HFFc6 (cell line): ENCODE measurements around the gene ME1. TPM values are rescaled to one million over a fixed set of nuclear protein-coding genes. Genes with fewer than 3 reads are reported as not detected.
"Not testable (repeated sequence)": the region's sequence is repeated elsewhere in the genome, so short reads cannot be mapped to it uniquely, and the experiment has no call there.

Experiments
- DNase-seq: peaks from one replicate; pipeline ENCODE4 v3.0.0-alpha.2; 2018
- H3K27ac Mint-ChIP-seq: 2 replicates; pipeline ENCODE4 v1.8.0; 2020; ENCODE audit warnings: mild to moderate bottlenecking, mixed read lengths
- H3K27me3 Mint-ChIP-seq: 2 replicates; pipeline ENCODE4 v1.8.0; 2021; ENCODE audit warnings: mild to moderate bottlenecking, moderate library complexity, mixed read lengths; ENCODE audit not compliant: insufficient read depth
- H3K36me3 Mint-ChIP-seq: 2 replicates; pipeline ENCODE4 v1.8.0; 2021; ENCODE audit warnings: low read depth, mixed read lengths
- H3K4me1 Mint-ChIP-seq: 2 replicates; pipeline ENCODE4 v1.8.0; 2020; ENCODE audit warnings: low read depth, mixed read lengths
- H3K4me3 Mint-ChIP-seq: 2 replicates; pipeline ENCODE4 v1.8.0; 2020; ENCODE audit warnings: mild to moderate bottlenecking, moderate library complexity, mixed read lengths
- H3K9me3 Mint-ChIP-seq: 2 replicates; pipeline ENCODE4 v1.8.0; 2020; ENCODE audit warnings: mild to moderate bottlenecking, mixed read lengths
- total RNA-seq, 6 experiments: library from RNA; stranded (reverse); fragmentation: NEBNext Ultra II Directional; extraction: Animal tissue kit (Norgen Biotek cat#: 25700); gene quantifications; 2 replicates in 1 of 6; 3 replicates in 5 of 6; pipeline ENCODE4 v1.2.3, GENCODE V29; 2021
- TF ChIP-seq, protein P1 (sequence below): fragments of 200-600 bp; sonication (generic); IDR thresholded peaks from 2 replicates; pipeline ENCODE4 v1.5.0; 2021; ENCODE audit warnings: antibody characterized with exemption, mild to moderate bottlenecking

Gene ME1
- total RNA-seq, 6 experiments from 2014 or later: 24.2 to 37.1 (median 32.6) TPM

DNA sequence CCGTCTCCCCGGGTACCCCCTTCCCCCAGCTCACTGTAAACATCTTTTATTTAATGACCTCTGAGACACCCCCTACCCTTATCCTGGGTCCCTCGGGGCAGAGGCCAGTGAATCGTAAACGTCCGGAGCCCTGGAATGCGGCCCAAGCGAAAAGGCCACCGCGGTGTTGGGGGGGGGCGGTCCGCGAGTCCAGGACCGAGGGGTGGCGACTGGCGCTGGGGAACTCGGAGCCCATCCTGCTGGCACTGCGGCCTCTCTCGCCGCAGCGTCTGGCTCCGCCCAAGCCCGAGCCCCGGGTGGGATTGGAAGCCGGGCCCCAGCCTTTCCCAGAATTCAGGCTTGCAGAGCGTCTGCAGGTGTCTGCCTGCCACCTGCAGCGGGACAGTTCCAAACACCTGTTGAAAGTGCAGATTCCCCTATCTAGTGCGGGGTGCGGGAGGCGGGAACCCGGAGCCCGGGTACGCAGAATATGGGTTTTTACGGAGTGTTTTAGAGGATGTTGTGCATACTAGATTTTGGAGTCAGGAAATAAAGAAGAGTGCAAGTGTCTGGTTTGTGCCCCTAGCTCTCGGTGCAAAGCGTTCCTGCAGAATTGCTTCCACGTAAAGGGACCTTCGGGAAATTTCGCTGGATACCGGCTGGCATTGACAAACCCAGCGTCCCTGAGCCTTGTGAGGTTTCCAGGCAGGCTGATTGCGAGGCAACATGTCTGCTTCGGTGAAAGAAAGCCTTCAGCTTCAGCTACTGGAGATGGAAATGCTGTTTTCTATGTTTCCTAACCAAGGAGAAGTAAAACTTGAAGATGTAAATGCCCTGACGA is 236.9 kb downstream of the ME1 start:
- peaks cover 41% of the 10 kb centered on the region for H3K36me3 Mint-ChIP-seq
- no peak for DNase-seq
- H3K27ac Mint-ChIP-seq: peak overlapping the region; percentile 43; the same call in 1 of the 2 replicates
- TF ChIP-seq, protein P1, sequence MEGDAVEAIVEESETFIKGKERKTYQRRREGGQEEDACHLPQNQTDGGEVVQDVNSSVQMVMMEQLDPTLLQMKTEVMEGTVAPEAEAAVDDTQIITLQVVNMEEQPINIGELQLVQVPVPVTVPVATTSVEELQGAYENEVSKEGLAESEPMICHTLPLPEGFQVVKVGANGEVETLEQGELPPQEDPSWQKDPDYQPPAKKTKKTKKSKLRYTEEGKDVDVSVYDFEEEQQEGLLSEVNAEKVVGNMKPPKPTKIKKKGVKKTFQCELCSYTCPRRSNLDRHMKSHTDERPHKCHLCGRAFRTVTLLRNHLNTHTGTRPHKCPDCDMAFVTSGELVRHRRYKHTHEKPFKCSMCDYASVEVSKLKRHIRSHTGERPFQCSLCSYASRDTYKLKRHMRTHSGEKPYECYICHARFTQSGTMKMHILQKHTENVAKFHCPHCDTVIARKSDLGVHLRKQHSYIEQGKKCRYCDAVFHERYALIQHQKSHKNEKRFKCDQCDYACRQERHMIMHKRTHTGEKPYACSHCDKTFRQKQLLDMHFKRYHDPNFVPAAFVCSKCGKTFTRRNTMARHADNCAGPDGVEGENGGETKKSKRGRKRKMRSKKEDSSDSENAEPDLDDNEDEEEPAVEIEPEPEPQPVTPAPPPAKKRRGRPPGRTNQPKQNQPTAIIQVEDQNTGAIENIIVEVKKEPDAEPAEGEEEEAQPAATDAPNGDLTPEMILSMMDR: no peak
- peaks cover 68% of the 10 kb centered on the region for H3K4me1 Mint-ChIP-seq
- no peaks in the 10 kb centered on the region; the same call in 1 of the 2 replicates for H3K27me3 Mint-ChIP-seq
- peak overlapping the region; percentile 100 for H3K4me3 Mint-ChIP-seq
- H3K9me3 Mint-ChIP-seq: no peaks in the 10 kb centered on the region

DNA sequence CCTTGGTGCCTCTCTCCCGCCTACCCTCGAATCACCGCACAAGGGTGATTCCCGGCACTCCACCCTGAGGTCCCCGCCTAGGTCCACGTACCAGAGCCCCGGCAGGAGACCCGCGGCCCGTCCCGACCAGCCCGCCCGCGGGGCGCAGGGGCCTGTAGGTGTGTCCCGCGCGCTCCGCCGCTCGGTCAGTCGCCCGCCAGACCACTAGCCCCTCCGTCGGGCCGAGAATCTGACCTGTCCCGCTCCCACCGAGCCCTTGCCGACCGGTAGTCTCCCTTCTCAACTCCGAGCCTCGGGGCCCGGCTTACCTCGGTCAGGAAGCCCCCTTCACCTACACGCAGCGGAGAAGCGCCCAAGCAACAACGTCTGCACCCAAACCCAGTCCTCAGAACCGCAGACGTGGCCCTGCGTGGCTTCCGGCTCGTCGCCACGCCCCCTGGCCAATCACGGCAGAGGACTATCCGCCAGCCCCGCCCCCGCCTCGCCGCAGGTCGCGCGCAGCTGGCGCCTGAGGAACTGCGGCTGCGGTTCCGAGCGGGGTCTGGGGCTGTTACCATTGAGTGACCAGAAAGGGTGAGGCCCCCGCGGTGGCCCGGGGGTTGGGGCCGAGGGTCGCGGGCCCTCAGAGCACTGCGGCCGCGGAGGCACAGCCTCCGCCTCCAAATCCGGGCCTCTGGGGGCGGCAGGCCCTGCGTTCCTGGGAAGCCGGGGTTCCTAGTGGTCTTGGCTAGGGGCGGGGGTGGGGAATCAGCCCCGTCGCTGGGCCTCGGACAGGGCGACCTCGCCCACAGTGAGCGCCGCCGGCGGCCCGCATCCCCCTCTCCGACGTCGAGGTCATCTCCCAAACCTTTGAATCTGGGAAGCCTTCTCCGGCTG is 237.7 kb downstream of the ME1 start, which contains the start of the genes PGM3 and RWDD2A:
PGM3 (minus strand) TSS at position 395 of the 876 bp plus-strand sequence. CDS start 2,253 bp downstream, outside the sequence.
RWDD2A (plus strand) TSS at position 487 of the 876 bp plus-strand sequence. CDS start 1,095 bp downstream, outside the sequence.
- Mint-ChIP-seq H3K4me3 (peak within 1 kb of the TSS; percentile 100), H3K9me3 (no peaks in the 10 kb centered on the region), H3K27me3 (no peaks in the 10 kb centered on the region; the same call in 1 of the 2 replicates), H3K36me3 (peaks cover 46% of the 10 kb centered on the region), H3K4me1 (peaks cover 59% of the 10 kb centered on the region), H3K27ac (peak within 1 kb of the TSS; percentile 99)
- TF ChIP-seq, protein P1: no peak
- peak; percentile 75 for DNase-seq

DNA sequence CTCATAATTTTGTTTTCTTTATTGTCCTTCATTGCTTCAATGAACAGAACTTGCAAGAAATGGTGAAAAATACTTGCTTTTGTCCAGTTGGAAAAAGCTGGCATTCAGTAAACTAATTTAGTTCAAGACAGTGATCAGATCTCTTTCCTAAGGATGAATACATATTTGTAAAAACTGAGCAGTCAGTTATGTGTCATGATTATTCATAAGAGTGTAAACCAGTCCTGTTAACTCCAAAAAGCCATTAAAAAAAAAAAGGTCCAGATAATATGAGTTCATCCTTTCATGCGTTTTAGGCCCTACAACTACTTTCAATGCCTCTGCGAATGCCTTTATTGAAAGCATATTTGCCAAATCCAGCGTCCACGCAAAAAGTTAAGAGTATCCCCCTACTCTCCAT is 238.4 kb downstream of the ME1 start:
- no peak for DNase-seq
- Mint-ChIP-seq H3K36me3 (peaks cover 42% of the 10 kb centered on the region), H3K9me3 (no peaks in the 10 kb centered on the region), H3K4me1 (peaks cover 53% of the 10 kb centered on the region), H3K4me3 (peak overlapping the region; percentile 100), H3K27me3 (no peaks in the 10 kb centered on the region; the same call in 1 of the 2 replicates), H3K27ac (peak overlapping the region; percentile 99)
- TF ChIP-seq, protein P1: no peak

DNA sequence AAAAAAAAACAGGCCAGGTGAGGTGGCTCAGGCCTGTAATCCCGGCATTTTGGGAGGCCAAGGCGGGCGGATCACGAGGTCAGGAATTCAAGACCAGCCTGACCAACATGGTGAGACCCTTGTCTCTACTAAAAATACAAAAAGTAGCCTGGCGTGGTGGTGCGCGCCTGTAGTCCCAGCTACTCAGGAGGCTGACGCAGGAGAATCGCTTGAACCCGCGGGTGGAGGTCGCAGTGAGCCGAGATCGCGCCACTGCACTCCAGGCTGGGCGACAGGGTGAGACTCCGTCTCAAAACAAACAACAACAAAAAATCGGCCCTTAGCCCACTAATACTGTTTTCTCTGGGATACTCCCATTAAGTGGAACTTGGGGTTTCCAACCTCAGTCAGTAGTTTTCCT is 238.9 kb downstream of the ME1 start:
- Mint-ChIP-seq H3K4me1 (peaks cover 49% of the 10 kb centered on the region), H3K4me3 (peak overlapping the region; percentile 100), H3K36me3 (peaks cover 39% of the 10 kb centered on the region), H3K27ac (peak overlapping the region; percentile 99)
- not testable (repeated sequence) for H3K27me3 Mint-ChIP-seq, DNase-seq, H3K9me3 Mint-ChIP-seq

DNA sequence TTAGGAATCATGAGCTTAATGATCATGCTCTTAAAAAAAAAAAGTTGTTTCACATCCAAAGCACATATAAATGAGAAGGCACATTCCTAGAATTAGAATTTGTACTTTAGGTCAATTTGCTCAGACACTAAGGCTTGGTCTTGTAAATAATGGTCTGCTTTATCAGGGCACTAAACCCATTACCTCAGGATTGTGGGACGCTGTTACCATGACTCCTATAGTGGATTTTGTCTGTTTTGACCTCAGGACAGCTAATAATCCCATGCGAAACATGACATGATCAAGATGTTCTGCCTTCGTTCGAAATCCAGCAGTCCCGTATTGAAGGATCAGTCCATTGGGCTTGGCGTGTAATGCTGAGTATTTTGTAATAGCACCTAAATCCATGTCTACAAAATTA is 240.2 kb downstream of the ME1 start:
- peaks cover 41% of the 10 kb centered on the region for H3K36me3 Mint-ChIP-seq
- H3K27me3 Mint-ChIP-seq: no peaks in the 10 kb centered on the region; the same call in 1 of the 2 replicates
- TF ChIP-seq, protein P1: no peak
- H3K27ac Mint-ChIP-seq: no peak overlapping the region; the same call in 1 of the 2 replicates
- DNase-seq: no peak
- peaks cover 47% of the 10 kb centered on the region for H3K4me1 Mint-ChIP-seq
- peak overlapping the region; percentile 100; the same call in 1 of the 2 replicates for H3K4me3 Mint-ChIP-seq
- H3K9me3 Mint-ChIP-seq: no peaks in the 10 kb centered on the region
